Upper lobe of right lung (tissue), 1 donor: Measurements from ENCODE around the gene CDHR1. TPM values are rescaled to one million over a fixed set of nuclear protein-coding genes. Genes with fewer than 3 reads are reported as not detected.
A peak's percentile ranks its signal among the peaks of the same experiment; 100 is the strongest.

Source experiments
- ATAC-seq: fragments of 200-7000 bp; cut with Tn5 transposase; one replicate; pipeline ENCODE4 v1.9.1; 2020; ENCODE audit warnings: mild to moderate bottlenecking, moderate library complexity
- DNase-seq: peaks from one replicate; pipeline ENCODE4 v3.0.0-alpha.2; 2020
- H3K27ac ChIP-seq: fragments of 200-600 bp; one replicate; pipeline ENCODE4 v1.8.0; 2022
- H3K27me3 ChIP-seq: fragments of 200-600 bp; one replicate; pipeline ENCODE4 v1.8.0; 2022; ENCODE audit warnings: mild to moderate bottlenecking
- H3K36me3 ChIP-seq: fragments of 200-600 bp; one replicate; pipeline ENCODE4 v1.8.0; 2022
- H3K4me1 ChIP-seq: fragments of 200-600 bp; one replicate; pipeline ENCODE4 v1.8.0; 2022
- H3K4me3 ChIP-seq: fragments of 200-600 bp; one replicate; pipeline ENCODE4 v1.8.0; 2022; ENCODE audit warnings: mild to moderate bottlenecking
- H3K9me3 ChIP-seq: fragments of 200-600 bp; one replicate; pipeline ENCODE4 v1.8.0; 2022
- CTCF ChIP-seq: fragments of 200-600 bp; IDR thresholded peaks from one replicate; pipeline ENCODE4 v1.8.0; 2022; ENCODE audit warnings: antibody characterized with exemption
- intact Hi-C: fragments of 100-400 bp; cut with DNase I; formaldehyde crosslinking; loops from one replicate; pipeline ENCODE4 v1.11.0; 2022
- total RNA-seq: library from RNA; stranded (reverse); fragmentation: NEBNext Ultra II Directional; extraction: Animal tissue kit (Norgen Biotek cat#: 25700); gene quantifications from one replicate; pipeline ENCODE4 v1.2.1, GENCODE V29; 2021
- donor health status: DM: no; HTN: yes; CAD: no; lungs with severe emphysema.

Gene CDHR1
- total RNA-seq, 1 donor from 2014 or later, result 0.35 TPM

DNA sequence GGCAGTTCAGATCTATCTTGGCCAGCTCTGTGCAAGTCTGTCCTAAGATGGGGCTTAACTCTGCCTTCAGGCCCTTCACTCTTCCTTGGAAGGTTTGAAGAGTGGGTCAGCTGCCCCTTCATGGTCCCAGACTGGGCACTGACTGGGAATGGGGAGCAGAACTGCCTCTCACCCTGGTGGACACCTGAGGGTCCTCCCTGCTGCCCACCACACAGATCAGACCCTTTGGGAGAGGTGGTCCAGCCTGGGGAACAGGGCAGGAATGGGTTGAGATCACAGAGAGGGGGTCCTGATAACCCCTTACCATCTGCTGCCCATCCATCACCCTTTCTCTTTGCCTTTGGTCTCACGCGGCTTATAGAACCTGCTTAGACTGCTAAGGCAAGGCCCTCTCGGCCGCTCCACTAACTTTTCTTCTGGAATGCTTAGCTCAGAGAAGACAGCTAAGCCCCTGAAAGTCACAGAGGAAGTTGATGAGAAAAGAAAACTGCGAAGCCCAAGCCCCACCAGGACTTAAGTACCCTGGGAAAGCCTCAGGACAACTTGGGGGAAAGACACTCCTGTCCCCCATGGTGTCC is 402 bp upstream of the CDHR1 start:
- Histone ChIP-seq H3K4me1 (peaks cover 5% of the 10 kb centered on the region), H3K9me3 (no peaks in the 10 kb centered on the region), H3K27me3 (peaks cover 44% of the 10 kb centered on the region), H3K27ac (no peak overlapping the region), H3K36me3 (no peaks in the 10 kb centered on the region), H3K4me3 (peak overlapping the region; percentile 45)
- intact Hi-C loops, result no loop called here
- DNase-seq, result peak; percentile 52
- ATAC-seq, result no peak
- TF ChIP-seq CTCF, result no peak

DNA sequence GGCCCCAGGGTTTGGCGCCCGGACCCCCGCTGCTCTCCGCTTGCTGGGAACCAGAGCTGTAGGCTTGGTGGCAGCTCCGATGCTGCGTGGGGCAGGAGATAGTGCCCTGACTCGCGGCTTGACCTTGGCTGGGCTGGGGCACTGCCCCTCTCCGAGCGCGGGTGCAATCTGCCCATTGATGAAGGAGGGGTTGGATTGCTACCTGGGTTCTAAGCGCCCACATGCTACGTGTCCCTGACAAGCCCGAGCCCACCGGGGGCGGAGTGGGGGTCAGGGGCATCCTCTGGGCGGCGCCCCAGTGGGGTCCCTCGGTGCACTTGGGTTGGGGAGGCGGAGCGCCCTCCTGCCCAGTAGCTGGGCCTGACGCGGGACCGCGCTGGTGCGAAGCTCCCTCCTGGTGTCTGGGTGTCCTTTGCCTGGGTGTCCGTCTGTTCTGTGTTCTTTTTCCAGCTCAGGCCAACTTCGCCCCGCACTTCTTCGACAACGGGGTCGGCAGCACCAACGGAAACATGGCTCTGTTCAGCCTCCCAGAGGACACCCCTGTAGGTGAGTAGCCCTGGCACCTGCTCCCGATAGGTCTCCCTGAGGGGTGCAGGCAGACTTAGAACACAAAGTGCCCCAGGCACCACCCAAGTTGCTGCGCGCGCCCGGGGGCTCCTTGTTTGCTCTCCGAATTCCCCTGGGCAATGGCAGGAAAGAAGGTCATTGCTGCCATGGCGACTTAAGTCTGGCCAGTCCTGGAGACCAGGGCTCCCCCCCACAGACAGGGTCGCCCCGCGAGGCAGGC is 900 bp downstream of the CDHR1 start:
- peaks cover 44% of the 10 kb centered on the region for H3K27me3 ChIP-seq
- H3K9me3 ChIP-seq, result no peaks in the 10 kb centered on the region
- no peaks in the 10 kb centered on the region for H3K36me3 ChIP-seq
- peaks cover 5% of the 10 kb centered on the region for H3K4me1 ChIP-seq
- no peak for ATAC-seq
- peak; percentile 51 for DNase-seq
- TF ChIP-seq CTCF, result no peak
- no peak overlapping the region for H3K4me3 ChIP-seq
- no peak overlapping the region for H3K27ac ChIP-seq
- intact Hi-C loops, result no loop called here

DNA sequence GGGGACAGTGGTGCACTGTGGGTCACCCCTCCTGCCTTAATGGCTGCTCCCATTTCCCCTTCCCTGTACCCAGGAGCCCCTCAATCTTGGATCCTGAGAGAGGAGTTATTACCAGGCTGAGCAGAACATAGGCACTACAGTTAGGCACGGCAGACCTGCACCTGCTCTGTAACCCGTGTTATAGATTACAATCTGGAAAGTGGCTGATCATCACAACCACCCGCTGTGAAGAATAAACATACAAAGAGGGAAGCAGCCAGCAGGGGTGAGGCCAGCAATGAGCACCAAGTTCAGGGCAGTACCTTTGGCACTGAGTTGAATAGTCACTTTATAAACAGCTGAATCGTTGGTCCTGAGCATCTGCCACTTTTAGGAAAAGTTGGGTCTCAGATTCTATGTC is 1.7 kb downstream of the CDHR1 start:
- ATAC-seq, result no peak
- DNase-seq, result no peak

DNA sequence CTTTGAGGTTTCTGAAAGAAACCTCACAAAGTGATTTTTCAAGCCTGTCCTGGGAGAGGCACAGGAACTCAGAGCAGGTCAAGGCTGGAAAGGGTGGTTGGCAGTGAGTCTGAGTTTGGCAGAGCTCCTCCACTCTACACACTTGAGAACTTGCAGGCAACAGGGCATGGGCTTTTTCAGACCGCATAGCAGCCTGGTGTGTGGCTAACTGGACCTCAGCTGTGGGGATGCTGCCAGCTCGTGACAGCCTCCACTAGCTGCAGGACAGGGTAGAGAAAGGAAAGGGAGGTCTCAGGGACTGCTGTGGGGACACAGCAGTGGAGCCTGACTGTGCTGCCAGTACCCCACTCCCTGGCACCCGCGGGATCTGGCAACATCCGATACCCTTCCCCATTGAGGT is 2.6 kb downstream of the CDHR1 start:
- TF ChIP-seq CTCF, result no peak
- Histone ChIP-seq H3K9me3 (no peaks in the 10 kb centered on the region), H3K4me3 (no peak overlapping the region), H3K27ac (no peak overlapping the region), H3K4me1 (peaks cover 5% of the 10 kb centered on the region), H3K27me3 (peaks cover 40% of the 10 kb centered on the region), H3K36me3 (no peaks in the 10 kb centered on the region)
- intact Hi-C loops, result no loop called here
- ATAC-seq (no peak), DNase-seq (peak; percentile 50)

More for the DNA sequence above, 1.7 kb downstream of the CDHR1 start:
- no peak for TF ChIP-seq CTCF
- H3K4me1 ChIP-seq, result peaks cover 5% of the 10 kb centered on the region
- intact Hi-C loops, result no loop called here
- no peaks in the 10 kb centered on the region for H3K9me3 ChIP-seq
- no peak overlapping the region for H3K27ac ChIP-seq
- H3K36me3 ChIP-seq, result no peaks in the 10 kb centered on the region
- peaks cover 40% of the 10 kb centered on the region for H3K27me3 ChIP-seq
- no peak overlapping the region for H3K4me3 ChIP-seq

GRCh38 chr10:84197643-84198042 is 3.3 kb downstream of the CDHR1 start:
- H3K9me3 ChIP-seq, result no peaks in the 10 kb centered on the region
- intact Hi-C loops, result no loop called here
- TF ChIP-seq CTCF, result no peak
- H3K4me3 ChIP-seq, result no peak overlapping the region
- ATAC-seq, result no peak
- peaks cover 40% of the 10 kb centered on the region for H3K27me3 ChIP-seq
- DNase-seq, result peak; percentile 50
- no peaks in the 10 kb centered on the region for H3K36me3 ChIP-seq
- H3K4me1 ChIP-seq, result peaks cover 5% of the 10 kb centered on the region
- H3K27ac ChIP-seq, result no peak overlapping the region
